ENCODE measurements around the gene GLTPD2.
A peak's percentile ranks its signal among the peaks of the same experiment; 100 is the strongest.

GLTPD2 gene

DNA sequence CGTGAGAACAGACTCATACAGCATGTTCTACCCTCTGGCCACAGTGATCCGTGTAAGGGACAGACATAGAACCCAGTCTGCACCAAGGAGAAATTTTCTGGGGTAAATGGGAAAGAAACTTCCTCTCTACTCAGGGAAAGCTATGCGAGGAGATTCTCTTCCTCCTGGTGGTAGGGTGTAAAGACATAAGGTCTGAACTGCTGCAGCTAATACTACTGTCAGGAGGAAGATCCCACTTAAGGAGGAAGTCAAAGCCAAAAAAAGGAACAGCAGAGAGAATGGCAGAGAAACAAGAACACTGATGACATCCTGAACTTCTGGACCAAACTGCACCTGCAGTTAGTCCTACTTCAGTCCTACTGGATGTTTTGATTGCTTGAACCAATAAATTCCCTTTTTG is 24.2 kb upstream of the GLTPD2 start:
- H4K91ac ChIP-seq (ENCODE audit: low read depth, low read length): no peak overlapping the region
- H4K8ac ChIP-seq (ENCODE audit: low read depth, low read length): no peak overlapping the region
- H2AFZ ChIP-seq (ENCODE audit: insufficient read depth, low read length, poor library complexity): no peak overlapping the region
- no peak overlapping the region for H2BK12ac ChIP-seq (ENCODE audit: low read length)
- H2BK120ac ChIP-seq (ENCODE audit: insufficient read depth, low read length, poor library complexity): no peak overlapping the region
- no peak overlapping the region for H2AK5ac ChIP-seq (ENCODE audit: low read length)
- H3K27me3 ChIP-seq (ENCODE audit: insufficient read depth, low read length): no peaks in the 10 kb centered on the region
- H3K9me3 ChIP-seq (ENCODE audit: insufficient read depth, low read depth, low read length): no peaks in the 10 kb centered on the region
- no peak overlapping the region for H3K4ac ChIP-seq (ENCODE audit: low read depth, low read length)
- H3K4me3 ChIP-seq (ENCODE audit: low read depth, low read length): no peak overlapping the region
- no peak overlapping the region for H3K18ac ChIP-seq (ENCODE audit: low read length)
- H3K4me2 ChIP-seq (ENCODE audit: low read length): no peak overlapping the region
- no peak overlapping the region for H3K27ac ChIP-seq (ENCODE audit: low read depth, low read length)
- no peaks in the 10 kb centered on the region for H3K79me1 ChIP-seq (ENCODE audit: low read length)
- no peaks in the 10 kb centered on the region for H3K36me3 ChIP-seq (ENCODE audit: control insufficient read depth in 1 of 2, insufficient read depth in 2 of 2, low read length in 2 of 2)
- H4K12ac ChIP-seq (ENCODE audit: low read depth, low read length): no peak overlapping the region
- DNase-seq: no peak
- WGBS (ENCODE audit: extremely low coverage, insufficient coverage, insufficient read length): no CpG with 5 or more reads among the region's 3 CpGs
- H2BK5ac ChIP-seq (ENCODE audit: low read depth, low read length, poor library complexity): no peak overlapping the region
- H3K9ac ChIP-seq (ENCODE audit: low read length): no peak overlapping the region
- H3K79me2 ChIP-seq (ENCODE audit: control insufficient read depth, insufficient read depth, low read length, poor library complexity): no peaks in the 10 kb centered on the region
- no peak overlapping the region for H3K14ac ChIP-seq (ENCODE audit: low read length)
- no peaks in the 10 kb centered on the region for H3K4me1 ChIP-seq (ENCODE audit: control insufficient read depth in 1 of 2, insufficient read depth in 2 of 2, low read length in 2 of 2)
- no peak overlapping the region for H3K23ac ChIP-seq (ENCODE audit: low read length)

DNA sequence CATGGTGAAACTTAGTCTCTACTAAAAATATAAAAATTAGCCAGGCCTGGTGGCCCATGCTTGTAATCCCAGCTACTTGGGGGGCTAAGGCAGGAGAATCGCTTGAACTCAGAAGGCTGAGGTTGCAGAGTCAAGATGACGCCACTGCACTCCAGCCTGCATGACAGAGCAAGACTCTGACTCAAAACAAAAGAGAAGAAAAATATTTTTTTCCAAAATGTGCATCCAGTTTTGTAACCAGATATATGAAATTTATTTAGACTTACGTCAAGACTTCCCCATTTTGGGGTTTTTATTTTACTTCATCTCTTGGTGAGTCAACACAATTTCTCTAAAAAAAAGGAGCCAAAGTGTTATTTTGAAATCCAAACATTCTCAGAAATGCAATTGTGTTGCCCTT is 22.6 kb upstream of the GLTPD2 start:
- Histone ChIP-seq H3K9ac (ENCODE audit: low read length) (no peak overlapping the region), H3K79me2 (ENCODE audit: control insufficient read depth, insufficient read depth, low read length, poor library complexity) (no peaks in the 10 kb centered on the region), H2BK12ac (ENCODE audit: low read length) (no peak overlapping the region), H4K91ac (ENCODE audit: low read depth, low read length) (no peak overlapping the region), H3K4ac (ENCODE audit: low read depth, low read length) (no peak overlapping the region), H3K4me3 (ENCODE audit: low read depth, low read length) (no peak overlapping the region), H4K8ac (ENCODE audit: low read depth, low read length) (no peak overlapping the region), H2AK5ac (ENCODE audit: low read length) (no peak overlapping the region), H2BK5ac (ENCODE audit: low read depth, low read length, poor library complexity) (no peak overlapping the region), H3K36me3 (ENCODE audit: control insufficient read depth in 1 of 2, insufficient read depth in 2 of 2, low read length in 2 of 2) (no peaks in the 10 kb centered on the region), H3K79me1 (ENCODE audit: low read length) (no peaks in the 10 kb centered on the region), H3K4me2 (ENCODE audit: low read length) (no peak overlapping the region), H3K4me1 (ENCODE audit: control insufficient read depth in 1 of 2, insufficient read depth in 2 of 2, low read length in 2 of 2) (no peaks in the 10 kb centered on the region), H3K23ac (ENCODE audit: low read length) (no peak overlapping the region), H3K27me3 (ENCODE audit: insufficient read depth, low read length) (no peaks in the 10 kb centered on the region), H3K14ac (ENCODE audit: low read length) (no peak overlapping the region), H2AFZ (ENCODE audit: insufficient read depth, low read length, poor library complexity) (no peak overlapping the region), H3K9me3 (ENCODE audit: insufficient read depth, low read depth, low read length) (no peaks in the 10 kb centered on the region), H2BK120ac (ENCODE audit: insufficient read depth, low read length, poor library complexity) (no peak overlapping the region), H3K18ac (ENCODE audit: low read length) (no peak overlapping the region), H3K27ac (ENCODE audit: low read depth, low read length) (no peak overlapping the region), H4K12ac (ENCODE audit: low read depth, low read length) (no peak overlapping the region)
- peak in 1 of 2 donors; percentile 50 for DNase-seq
- WGBS (ENCODE audit: extremely low coverage, insufficient coverage, insufficient read length): no CpG with 5 or more reads among the region's 3 CpGs

DNA sequence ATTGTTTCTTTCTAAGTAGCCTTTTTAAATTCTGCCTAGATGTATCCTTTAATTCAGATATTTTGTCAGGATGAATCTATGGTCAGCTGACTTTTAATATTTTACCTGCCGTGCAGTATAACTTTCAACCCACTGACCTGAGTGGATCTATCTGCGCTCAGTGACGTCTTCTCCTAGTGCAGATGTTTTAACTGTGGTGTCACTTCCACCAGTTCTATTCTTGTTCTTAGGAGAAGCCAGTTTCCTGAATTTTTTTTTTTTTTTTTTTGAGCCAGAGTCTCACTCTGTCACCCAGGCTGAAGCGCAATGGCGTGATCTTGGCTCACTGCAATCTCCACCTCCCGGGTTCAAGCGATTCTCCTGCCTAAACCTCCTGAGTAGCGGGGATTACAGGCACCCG is 22.0 kb upstream of the GLTPD2 start:
- H3K36me3 ChIP-seq (ENCODE audit: control insufficient read depth in 1 of 2, insufficient read depth in 2 of 2, low read length in 2 of 2): no peaks in the 10 kb centered on the region
- H2BK12ac ChIP-seq (ENCODE audit: low read length): no peak overlapping the region
- H3K4ac ChIP-seq (ENCODE audit: low read depth, low read length): no peak overlapping the region
- no peak overlapping the region for H2AK5ac ChIP-seq (ENCODE audit: low read length)
- no peak overlapping the region for H3K4me3 ChIP-seq (ENCODE audit: low read depth, low read length)
- H3K23ac ChIP-seq (ENCODE audit: low read length): no peak overlapping the region
- no peaks in the 10 kb centered on the region for H3K79me2 ChIP-seq (ENCODE audit: control insufficient read depth, insufficient read depth, low read length, poor library complexity)
- H2BK5ac ChIP-seq (ENCODE audit: low read depth, low read length, poor library complexity): no peak overlapping the region
- H4K8ac ChIP-seq (ENCODE audit: low read depth, low read length): no peak overlapping the region
- no peak overlapping the region for H3K9ac ChIP-seq (ENCODE audit: low read length)
- H4K12ac ChIP-seq (ENCODE audit: low read depth, low read length): no peak overlapping the region
- no peaks in the 10 kb centered on the region for H3K79me1 ChIP-seq (ENCODE audit: low read length)
- H3K4me2 ChIP-seq (ENCODE audit: low read length): no peak overlapping the region
- no peak for DNase-seq
- H2BK120ac ChIP-seq (ENCODE audit: insufficient read depth, low read length, poor library complexity): no peak overlapping the region
- H3K4me1 ChIP-seq (ENCODE audit: control insufficient read depth in 1 of 2, insufficient read depth in 2 of 2, low read length in 2 of 2): no peaks in the 10 kb centered on the region
- H3K14ac ChIP-seq (ENCODE audit: low read length): no peak overlapping the region
- no CpG with 5 or more reads among the region's 9 CpGs for WGBS (ENCODE audit: extremely low coverage, insufficient coverage, insufficient read length)
- H3K18ac ChIP-seq (ENCODE audit: low read length): no peak overlapping the region
- no peaks in the 10 kb centered on the region for H3K9me3 ChIP-seq (ENCODE audit: insufficient read depth, low read depth, low read length)
- H3K27me3 ChIP-seq (ENCODE audit: insufficient read depth, low read length): no peaks in the 10 kb centered on the region
- no peak overlapping the region for H3K27ac ChIP-seq (ENCODE audit: low read depth, low read length)
- H2AFZ ChIP-seq (ENCODE audit: insufficient read depth, low read length, poor library complexity): no peak overlapping the region
- no peak overlapping the region for H4K91ac ChIP-seq (ENCODE audit: low read depth, low read length)

DNA sequence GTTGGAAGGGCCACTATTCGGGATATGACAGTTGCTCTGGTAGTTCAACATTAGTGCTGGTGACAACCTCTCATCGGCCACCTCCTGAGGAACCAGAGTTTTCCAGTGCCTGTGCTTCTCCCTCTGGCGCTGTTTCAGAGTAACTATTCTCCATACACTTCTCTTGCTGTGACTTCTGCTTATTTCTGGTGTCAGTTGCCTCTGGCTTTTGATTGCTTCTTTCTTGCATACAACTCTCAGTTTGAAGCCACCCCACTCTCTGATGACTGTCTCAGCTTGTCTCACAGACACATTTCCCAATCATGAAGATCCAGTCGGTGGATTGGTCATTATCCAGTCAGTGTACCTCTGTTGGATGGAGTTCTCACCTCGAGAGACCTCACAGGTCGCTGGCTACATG is 20.5 kb upstream of the GLTPD2 start:
- Histone ChIP-seq H3K4me1 (ENCODE audit: control insufficient read depth in 1 of 2, insufficient read depth in 2 of 2, low read length in 2 of 2) (no peaks in the 10 kb centered on the region), H3K27ac (ENCODE audit: low read depth, low read length) (no peak overlapping the region), H3K27me3 (ENCODE audit: insufficient read depth, low read length) (no peaks in the 10 kb centered on the region), H3K23ac (ENCODE audit: low read length) (no peak overlapping the region), H3K4ac (ENCODE audit: low read depth, low read length) (no peak overlapping the region), H3K9me3 (ENCODE audit: insufficient read depth, low read depth, low read length) (peaks cover 2% of the 10 kb centered on the region), H2AK5ac (ENCODE audit: low read length) (no peak overlapping the region), H2BK5ac (ENCODE audit: low read depth, low read length, poor library complexity) (no peak overlapping the region), H3K9ac (ENCODE audit: low read length) (no peak overlapping the region), H2BK120ac (ENCODE audit: insufficient read depth, low read length, poor library complexity) (no peak overlapping the region), H3K18ac (ENCODE audit: low read length) (no peak overlapping the region), H2BK12ac (ENCODE audit: low read length) (no peak overlapping the region), H4K91ac (ENCODE audit: low read depth, low read length) (no peak overlapping the region), H4K12ac (ENCODE audit: low read depth, low read length) (no peak overlapping the region), H3K14ac (ENCODE audit: low read length) (no peak overlapping the region), H4K8ac (ENCODE audit: low read depth, low read length) (no peak overlapping the region), H3K4me2 (ENCODE audit: low read length) (no peak overlapping the region), H3K79me1 (ENCODE audit: low read length) (no peaks in the 10 kb centered on the region), H3K36me3 (ENCODE audit: control insufficient read depth in 1 of 2, insufficient read depth in 2 of 2, low read length in 2 of 2) (no peaks in the 10 kb centered on the region), H3K79me2 (ENCODE audit: control insufficient read depth, insufficient read depth, low read length, poor library complexity) (no peaks in the 10 kb centered on the region), H2AFZ (ENCODE audit: insufficient read depth, low read length, poor library complexity) (no peak overlapping the region), H3K4me3 (ENCODE audit: low read depth, low read length) (no peak overlapping the region)
- no CpG with 5 or more reads among the region's 6 CpGs for WGBS (ENCODE audit: extremely low coverage, insufficient coverage, insufficient read length)
- peak in 1 of 2 donors; percentile 12 for DNase-seq
